GM13976 (cell line): Measurements from ENCODE around the gene ATXN7.

Experiments
- DNase-seq: peaks from one replicate; pipeline ENCODE4 v3.0.0; 2012; ENCODE audit warnings: low spot score
- CTCF ChIP-seq: IDR thresholded peaks from 2 replicates; pipeline ENCODE4 v1.5.1; 2012; ENCODE audit warnings: borderline replicate concordance, mild to moderate bottlenecking; ENCODE audit not compliant: insufficient read depth; ENCODE audit errors: extremely low read depth, missing control alignments, control extremely low read depth
- in situ Hi-C: fragments of 300-500 bp; cut with MboI; formaldehyde crosslinking; loops from one replicate; pipeline ENCODE4 v1.12.0; 2022; ENCODE audit warnings: low sequenced_read_pairs, mixed read lengths, inconsistent platforms; ENCODE audit not compliant: unreplicated experiment

The ATXN7 gene

GRCh38 chr3:63927422-63928280, 64.0 kb downstream of the ATXN7 start:
- TF ChIP-seq CTCF, result no peak
- peak; percentile 45 for DNase-seq
- in situ Hi-C loops, result no loop called here

- in situ Hi-C loops, result no loop called here
- no peak for TF ChIP-seq CTCF
These were observed 67.6 kb downstream of the ATXN7 start for GRCh38 chr3:63931290-63931689.

GRCh38 chr3:63932509-63933212, 69.0 kb downstream of the ATXN7 start:
- DNase-seq, result no peak
- TF ChIP-seq CTCF, result no peak
- in situ Hi-C loops, result no loop called here

More at GRCh38 chr3:63931290-63931689, 67.6 kb downstream of the ATXN7 start:
- DNase-seq, result no peak

- in situ Hi-C loops, result no loop called here
- DNase-seq, result peak; percentile 31
- TF ChIP-seq CTCF, result no peak
These were observed 69.8 kb downstream of the ATXN7 start for GRCh38 chr3:63933459-63933858.

- TF ChIP-seq CTCF, result no peak
- in situ Hi-C loops, result no loop called here
- no peak for DNase-seq
These were observed 70.6 kb downstream of the ATXN7 start for GRCh38 chr3:63934041-63934866.

GRCh38 chr3:63936925-63937324, 73.3 kb downstream of the ATXN7 start:
- in situ Hi-C loops, result no loop called here
- DNase-seq, result no peak
- no peak for TF ChIP-seq CTCF
